HG03558 (cell line): Measurements from ENCODE around the gene PKN1.
"Not testable (repeated sequence)": the region's sequence is repeated elsewhere in the genome, so short reads cannot be mapped to it uniquely, and the experiment has no call there.

Source experiments
- ATAC-seq: cut with Tn5 transposase; IDR thresholded peaks from one replicate; pipeline ENCODE4 v1.9.1; 2021; ENCODE audit warnings: moderate number of reproducible peaks; ENCODE audit not compliant: unreplicated experiment; ENCODE audit errors: extremely low read depth

The PKN1 gene

GRCh38 chr19:14478113-14478545, 45.0 kb downstream of the PKN1 start:
- no peak for ATAC-seq

DNA sequence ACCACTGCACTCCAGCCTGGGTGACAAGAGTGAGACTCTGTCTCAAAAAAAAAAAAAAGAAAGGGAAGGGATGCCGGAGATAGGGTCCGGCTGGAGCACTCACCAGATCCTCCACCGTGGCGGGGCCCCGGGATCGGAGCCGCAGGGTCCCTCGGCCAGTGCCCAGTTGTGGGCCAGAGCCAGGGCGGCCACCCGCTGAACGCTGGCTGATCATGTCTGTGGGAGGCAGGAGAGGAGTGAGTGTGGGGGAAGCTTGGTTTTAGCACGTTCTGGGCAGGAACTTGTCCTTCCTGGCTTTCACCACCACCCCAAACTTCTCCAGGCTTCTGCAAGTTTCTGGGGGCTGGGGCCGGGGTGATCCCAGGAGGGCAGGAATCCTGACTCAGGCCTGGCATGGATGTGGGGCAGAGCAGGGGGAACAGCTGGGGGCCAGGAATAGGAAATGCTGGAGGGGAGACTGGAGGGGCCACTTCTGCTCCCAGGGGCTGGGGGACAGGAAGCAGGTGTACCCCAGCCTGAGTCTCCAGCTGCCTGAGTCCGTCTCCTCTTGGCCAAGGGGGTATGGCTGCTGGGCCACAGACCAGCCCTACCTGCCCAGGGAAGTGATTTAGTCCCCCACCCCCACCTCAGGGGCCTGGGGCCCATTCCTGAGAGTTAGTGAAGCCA, 46.3 kb downstream of the PKN1 start:
- ATAC-seq: no peak

DNA sequence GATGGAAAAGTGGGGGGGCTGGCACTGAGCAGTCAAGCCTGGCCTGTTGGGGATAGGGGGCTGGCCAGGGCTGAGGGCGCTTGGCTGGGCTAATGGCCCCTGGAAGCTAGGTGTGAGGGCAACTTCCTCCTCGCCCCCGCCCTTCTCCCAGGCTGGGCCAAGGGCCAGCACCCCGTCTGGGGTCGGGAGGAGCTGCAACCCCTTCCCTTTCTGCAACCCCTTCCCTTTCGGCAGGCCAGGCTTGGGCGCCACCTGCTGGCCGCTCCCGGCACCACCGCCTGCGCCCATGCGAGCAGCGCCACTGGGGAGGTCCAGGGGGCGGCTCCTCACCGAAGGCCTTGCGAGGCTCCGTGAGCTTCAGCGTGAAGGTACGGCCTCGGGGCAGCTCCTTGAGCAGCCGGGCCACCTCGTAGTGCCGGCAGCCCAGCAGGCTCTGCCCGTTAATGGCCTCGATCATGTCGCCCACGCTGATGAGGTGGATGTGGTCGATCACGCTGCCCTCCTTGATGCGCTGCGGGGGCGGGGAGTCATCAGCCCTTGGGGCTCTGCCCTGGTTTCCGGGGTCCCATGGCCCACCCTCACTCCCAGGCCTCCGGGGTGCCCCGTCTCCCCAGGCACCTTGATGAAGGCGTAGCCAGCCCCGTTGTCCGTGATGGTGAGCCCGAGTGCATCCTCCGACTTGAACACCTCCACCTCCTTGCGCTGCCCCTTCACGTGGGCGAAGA, 47.0 kb downstream of the PKN1 start:
- no peak for ATAC-seq

- ATAC-seq: no peak
These were observed 47.6 kb downstream of the PKN1 start for GRCh38 chr19:14480700-14481079.

DNA sequence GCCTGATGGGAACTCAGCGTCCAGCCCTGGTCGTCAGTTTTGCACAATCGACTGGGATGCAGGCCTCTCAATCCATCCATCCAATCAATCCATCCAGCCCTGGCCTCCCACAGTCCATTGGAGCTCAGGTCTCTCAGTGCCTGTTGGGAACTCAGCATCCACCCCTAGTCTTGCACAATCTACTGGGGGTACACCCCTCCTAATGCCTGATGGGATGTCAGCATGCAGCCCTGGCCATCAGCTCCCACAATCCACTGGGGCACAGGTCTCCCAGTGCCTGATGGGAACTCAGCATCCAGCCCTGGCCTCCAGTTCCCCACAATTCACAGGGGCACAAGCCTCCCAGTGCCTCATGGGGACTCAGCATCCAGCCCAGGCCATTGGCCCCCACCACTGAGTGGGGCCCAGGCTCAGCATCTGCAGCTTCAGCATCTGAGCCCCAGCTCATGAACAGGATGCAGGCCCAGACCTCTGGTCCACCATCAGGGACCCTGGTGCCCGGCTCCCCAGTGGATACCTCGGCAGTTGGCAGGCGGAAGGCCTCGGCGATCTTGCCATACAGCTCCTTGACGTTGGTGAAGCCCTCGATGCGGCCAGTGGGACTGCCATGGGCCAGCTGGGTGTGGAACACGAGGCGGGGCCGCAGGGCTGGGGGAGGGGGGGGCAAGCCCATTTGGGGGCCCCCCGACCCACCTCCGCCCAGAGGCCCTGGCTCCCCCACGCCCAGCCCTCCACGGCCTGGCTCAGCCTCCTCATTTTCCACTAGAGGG, 49.3 kb downstream of the PKN1 start:
- ATAC-seq: no peak

DNA sequence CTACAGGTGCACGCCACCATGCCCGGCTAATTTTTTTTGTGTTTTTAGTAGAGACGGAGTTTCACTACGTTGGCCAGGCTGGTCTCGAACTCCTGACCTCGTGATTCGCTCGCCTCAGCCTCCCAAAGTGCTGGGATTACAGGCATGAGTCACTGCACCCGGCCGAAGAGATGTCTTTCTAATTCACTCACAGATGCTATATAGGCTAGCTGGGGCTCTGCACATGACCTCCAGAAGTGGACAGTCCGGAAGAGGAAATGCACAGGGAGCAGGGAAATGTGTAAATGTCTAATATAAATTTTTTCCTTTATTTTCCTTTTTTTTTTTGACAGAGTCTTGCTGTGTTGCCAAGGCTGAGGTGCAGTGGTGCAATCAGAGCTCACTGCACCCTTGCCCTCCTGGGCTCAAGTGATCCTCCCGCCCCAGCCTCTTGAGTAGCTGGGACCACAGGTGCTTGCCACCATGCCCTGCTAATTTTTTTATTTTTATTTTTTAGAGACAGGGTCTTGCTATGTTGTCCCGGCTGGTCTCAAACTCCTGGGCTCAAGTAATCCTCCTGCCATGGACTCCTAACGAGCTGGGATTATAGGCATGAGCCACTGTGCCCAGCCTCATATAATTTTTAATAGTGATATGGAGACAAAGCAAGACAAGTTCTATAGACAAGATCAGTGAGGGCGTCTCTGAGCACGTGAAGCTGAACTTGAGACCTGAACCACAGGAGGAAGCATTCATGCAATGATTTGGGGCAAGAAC, 54.4 kb downstream of the PKN1 start:
- ATAC-seq: no peak

GRCh38 chr19:14492756-14493337, 59.7 kb downstream of the PKN1 start:
- ATAC-seq: no peak

- no peak for ATAC-seq
These were observed 61.3 kb downstream of the PKN1 start for GRCh38 chr19:14494411-14494810.

- no peak for ATAC-seq
These were observed 62.0 kb downstream of the PKN1 start for GRCh38 chr19:14494910-14495671.

GRCh38 chr19:14495672-14496028, 62.5 kb downstream of the PKN1 start:
- ATAC-seq: no peak

- no peak for ATAC-seq
These were observed 63.1 kb downstream of the PKN1 start, which contains the start of gene GIPC1 for GRCh38 chr19:14496029-14496833. TSS of gene GIPC1 (minus strand) at chr19:14496127. CDS start at chr19:14482976, 13,151 bp downstream.

DNA sequence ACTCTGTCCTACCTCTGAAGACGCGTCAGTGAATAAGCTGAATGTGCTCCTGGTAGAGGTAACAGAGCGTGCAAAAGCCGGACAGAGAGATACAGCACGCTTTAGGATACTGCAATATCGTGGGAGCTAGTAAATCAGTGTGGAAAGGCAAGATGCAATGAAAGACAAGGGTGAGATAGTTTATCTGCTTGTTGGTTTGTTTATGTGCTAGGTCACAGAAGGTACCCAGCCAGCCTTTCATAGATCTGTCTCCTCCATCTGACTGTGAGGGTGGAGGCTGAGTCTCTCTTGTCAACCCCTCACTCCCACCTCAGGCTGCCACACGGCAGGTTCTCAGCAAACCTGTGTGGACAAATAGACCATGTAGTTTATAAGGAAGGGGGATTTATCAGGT, 63.7 kb downstream of the PKN1 start:
- no peak for ATAC-seq

- no peak for ATAC-seq
These were observed 64.3 kb downstream of the PKN1 start for GRCh38 chr19:14497228-14497921.

DNA sequence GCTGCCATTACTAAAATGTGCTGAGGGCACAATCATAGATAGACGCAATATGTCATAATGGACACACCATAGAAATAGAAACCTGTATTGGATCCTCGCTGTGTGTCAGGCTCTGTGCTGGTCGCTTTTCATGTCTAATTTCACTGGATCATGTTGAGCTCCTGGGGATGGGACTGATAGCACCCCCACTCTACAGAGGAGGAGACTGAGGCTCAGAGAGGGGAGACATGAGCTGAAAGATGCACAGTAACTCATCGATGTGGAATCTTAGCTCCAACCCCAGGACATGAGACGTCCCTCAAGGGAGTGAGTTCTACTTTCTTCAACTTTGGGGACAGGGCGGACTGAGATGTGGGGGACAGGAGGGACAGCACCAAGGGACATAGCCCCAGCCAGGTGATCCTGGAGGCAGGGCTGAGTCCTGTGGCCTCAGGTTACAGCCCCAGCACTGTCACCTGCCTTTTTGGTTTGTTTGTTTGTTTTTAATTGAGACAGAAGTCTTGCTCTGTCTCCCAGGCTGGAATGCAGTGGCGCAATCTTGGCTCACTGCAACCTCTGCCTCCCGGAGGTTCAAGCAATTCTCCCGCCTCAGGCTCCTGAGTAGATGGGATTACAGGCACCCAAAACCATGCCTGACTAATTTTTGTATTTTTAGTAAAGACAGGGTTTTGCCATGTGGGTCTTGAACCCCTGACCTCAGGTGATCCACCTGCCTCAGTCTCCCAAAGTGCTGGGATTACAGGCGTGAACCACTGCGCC, 69.4 kb downstream of the PKN1 start:
- no peak for ATAC-seq

DNA sequence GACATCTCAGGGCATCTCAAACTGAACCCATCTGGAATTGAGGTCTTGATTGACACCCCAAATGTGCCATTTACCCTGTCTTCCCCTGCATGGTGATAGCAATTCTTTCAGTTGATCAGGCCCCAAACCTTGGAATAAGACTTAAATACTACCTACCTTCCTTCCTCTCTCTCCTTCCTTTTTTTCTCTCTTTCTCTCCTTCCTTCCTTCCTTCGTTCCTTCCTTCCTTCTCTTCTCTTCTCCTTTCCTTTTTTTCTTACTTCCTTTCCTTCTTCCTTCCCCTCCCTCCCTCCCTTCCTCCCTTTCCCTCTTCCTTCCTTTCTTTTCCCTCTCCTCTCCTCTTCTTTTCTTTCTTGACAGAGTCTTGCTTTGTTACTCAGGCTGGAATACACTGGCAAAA, 70.2 kb downstream of the PKN1 start:
- no peak for ATAC-seq

- not testable (repeated sequence) for ATAC-seq
These were observed 71.5 kb downstream of the PKN1 start for GRCh38 chr19:14504575-14504974.

DNA sequence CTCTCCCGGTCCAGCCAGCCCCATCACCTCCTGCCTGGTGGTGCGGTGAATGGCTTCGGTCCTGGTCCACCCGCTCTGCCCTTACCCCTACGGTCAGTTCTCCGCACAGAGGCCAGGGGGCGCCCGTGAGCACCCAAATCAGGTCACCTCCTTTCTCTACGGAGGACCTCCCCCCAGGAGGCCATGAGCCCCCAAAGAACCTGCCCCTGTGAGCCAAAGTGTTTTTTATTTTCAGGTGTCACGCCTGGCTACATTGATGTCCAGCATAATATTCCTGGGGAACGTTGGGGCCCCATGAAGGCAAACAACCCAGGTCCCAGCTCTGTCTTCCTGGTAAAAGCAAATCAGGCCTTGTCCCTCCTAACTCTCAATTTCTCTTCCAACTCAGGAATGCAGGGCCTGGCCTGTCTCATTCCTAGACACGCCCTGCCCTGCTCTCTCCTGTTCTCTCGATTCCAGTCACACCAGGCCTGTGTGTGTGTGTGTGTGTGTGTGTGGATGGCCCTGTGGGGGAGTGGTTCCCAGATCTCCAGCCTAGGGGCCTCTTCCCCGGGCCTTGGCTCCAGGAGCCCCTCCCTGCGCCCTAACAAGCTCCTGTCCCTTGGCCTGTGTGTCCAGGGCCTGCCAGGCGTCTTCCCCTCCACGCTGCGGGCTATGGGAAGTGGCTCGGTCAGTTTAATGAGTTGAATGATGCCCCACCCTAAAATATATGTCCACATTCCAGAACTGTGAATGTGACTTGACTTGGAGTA, 72.6 kb downstream of the PKN1 start:
- no peak for ATAC-seq
